NCI-H748 (cell line): ENCODE results near the gene DOCK4.

Source experiments
- DNase-seq: peaks from one replicate; lab custom pipeline; 2025; ENCODE audit not compliant: unreplicated experiment; lab: John Stamatoyannopoulos, UW

DOCK4 gene

DNA sequence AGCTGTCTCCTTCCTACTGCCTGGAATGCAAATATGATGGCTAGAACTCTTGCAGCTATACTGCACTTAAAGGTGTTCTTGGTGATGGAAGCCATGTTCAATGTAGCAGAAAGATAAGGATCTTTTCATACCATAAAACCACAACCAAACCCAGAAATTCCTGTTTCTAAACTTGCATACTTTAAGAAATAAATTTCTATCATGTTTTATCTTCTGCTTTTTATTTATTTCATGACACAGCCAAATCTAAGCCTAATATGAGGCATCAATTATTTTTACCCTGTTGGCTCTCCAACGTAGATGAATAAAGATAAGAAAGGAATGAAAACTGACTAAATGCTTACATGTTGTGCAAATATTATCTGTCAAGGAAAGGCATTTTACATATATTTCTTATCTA, 224.1 kb downstream of the DOCK4 start:
- no peak for DNase-seq

DNA sequence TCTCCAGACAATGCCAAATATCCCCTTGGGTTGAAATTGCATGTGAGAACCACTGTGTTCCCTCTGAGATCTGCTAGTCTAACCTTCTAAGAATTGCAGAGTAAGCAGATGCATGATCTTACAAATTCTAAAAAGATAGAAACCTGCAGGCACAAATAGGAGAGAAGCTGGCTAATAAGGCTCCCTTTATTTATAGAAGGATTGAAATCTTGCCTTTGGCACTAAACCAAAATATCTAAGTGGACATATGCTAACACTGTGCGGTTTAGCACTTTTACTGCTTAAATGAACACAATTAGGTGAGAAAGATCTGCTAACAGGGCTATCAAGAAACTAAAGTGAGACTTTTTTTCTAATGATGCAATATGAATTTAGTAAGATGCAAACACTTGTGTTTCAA, 225.5 kb downstream of the DOCK4 start:
- no peak for DNase-seq

DNA sequence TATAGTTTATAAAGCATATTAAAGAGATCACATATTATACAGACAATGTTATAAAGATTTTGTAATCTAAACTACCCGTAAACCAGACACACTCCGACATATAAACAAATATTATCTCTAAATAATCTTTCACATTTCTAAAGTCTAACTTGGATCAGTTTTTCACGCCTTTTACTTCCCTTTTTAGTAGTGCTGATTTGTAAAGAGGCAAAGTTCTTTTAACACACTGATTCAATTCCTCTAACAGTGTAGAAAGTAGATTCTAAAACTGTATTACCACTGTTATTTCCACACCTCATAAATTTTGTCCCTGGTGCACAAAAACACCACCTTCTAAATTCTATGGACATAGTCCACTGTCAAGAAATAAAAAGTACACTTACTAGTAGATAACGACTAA, 230.9 kb downstream of the DOCK4 start:
- DNase-seq: no peak

DNA sequence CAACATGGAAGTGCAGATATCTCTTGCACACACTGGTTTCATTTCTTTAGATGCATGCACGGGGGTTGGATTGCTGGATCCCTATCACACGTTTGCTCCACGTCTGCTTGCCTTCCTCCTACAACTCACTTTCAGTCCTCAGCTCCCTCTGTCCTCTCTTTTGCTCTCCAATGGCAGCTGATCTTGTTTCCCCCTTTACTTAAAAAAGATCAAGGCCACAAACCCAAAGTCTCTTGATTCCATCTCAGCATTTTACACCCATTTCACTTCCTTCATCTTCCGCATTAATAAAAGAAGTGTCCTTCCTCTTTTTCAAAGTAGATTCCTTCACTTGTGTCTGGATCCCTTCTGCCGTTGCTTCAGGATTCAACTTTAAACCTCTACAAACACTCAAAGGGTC, 245.2 kb downstream of the DOCK4 start:
- no peak for DNase-seq

DNA sequence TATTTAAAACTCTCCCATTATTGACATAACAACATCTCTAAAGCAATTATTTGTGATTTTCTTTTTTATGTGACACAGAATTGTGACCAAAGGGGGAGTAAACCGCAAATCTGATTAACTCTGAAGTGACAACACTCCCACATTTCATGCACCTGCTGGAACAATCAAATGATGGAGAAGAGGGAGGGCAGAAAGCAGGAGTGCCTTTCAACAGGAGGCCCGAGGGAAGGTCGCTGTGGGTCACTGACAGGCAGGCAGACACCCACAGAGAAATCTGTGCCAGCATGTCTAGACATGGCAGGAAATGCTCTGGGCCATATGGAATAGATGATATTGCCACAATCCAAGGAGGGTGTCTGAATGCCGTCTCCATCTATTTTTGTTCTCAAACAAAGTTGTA, 247.3 kb downstream of the DOCK4 start:
- DNase-seq: peak; percentile 99

DNA sequence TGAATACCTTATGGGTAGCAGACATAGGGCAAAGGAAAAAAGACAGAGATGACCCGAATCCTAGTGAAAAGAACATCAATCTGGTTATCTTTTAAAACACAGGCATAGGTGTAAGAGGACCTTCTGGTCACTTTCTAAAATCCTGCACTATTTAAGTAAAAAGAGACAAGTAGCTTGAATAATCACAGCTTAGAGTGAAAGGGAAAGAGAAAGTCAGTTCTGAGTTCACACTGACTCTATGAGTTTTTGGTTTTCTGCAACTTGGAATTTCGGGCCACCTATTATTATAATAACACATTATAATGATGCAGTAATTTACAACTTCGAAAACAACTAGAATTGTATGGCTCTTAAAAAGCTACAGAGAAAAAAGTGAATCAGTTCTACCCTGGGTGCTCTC, 247.8 kb downstream of the DOCK4 start:
- DNase-seq: peak; percentile 49

DNA sequence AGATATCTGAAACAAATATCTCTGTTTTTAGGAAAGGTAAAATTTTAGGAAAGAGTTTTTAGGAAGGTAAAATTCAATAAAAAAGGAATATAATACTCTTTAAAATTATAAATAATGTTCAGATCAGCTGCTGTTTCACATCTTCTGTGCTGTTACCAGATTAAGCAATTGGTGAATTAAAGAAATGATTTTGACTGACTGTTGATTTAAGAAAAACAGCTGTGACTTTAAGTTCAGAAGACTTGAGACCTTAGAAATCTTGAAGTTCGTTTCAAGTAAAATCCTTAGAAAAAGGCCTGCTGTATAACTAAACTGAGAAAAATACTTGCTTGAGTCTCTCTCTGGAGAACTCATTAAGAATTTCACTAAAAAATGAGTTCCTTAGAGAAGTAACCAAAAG, 250.6 kb downstream of the DOCK4 start:
- DNase-seq: no peak

DNA sequence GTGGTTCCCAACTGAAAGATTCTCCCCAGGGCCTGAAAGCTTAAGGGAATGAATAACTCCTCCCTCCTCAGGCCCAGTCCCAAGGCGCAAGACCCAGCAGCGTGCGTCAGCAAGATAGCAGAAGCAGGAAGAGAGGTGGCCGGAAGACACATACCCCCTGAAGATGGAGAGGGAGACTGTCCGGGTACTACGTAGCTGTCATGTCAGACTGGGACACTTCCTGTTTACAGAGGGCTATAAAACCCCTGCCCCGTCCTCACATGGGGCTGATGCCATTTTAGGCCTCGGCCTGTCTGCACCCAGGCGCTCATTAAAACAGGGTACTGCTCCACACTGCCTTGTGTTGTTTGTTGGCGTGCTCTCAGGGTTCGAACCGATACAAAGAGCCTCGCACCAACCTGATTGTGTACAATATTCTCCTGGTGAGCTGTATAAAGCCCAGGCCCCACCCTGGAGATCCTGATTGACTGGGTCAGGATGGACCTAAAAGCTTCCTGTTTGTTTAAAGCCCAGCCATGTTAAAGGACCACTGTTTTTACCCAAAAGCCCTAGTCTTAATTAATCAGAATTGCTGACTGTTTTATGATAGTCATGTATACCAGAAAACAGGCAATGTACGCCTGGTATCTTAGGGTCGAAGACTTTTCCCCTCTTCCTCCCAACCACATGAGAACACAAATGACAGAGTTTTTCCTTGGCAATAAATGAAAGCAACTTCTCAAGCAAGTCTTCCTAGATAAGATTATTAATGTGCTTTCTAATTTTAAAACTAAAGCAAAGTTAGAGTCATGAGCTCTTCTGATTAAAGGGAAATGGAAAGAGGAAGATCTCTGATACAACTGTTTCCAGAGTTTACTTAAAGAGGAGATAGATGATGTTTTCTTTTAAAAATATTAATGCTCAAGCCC, 251.5 kb downstream of the DOCK4 start:
- peak; percentile 50 for DNase-seq

DNA sequence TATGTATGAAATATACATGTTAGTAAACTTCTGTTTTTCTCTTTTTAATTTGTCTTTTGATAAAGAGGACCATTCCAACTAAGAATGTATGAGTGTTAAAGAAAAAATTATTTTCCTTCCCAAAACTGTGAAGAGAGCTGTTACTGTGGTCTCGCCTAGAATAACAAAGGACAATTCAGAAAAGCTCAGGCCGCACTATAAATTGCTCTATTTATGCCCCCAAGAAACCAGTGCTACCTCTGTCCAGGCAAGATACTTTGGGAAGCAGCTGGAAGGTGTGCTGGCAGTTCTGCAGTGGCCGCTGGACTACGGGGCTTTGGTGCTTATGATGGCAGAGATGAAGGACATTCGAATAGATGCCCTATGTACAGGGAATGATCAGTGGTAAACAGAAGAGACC, 252.1 kb downstream of the DOCK4 start:
- no peak for DNase-seq

DNA sequence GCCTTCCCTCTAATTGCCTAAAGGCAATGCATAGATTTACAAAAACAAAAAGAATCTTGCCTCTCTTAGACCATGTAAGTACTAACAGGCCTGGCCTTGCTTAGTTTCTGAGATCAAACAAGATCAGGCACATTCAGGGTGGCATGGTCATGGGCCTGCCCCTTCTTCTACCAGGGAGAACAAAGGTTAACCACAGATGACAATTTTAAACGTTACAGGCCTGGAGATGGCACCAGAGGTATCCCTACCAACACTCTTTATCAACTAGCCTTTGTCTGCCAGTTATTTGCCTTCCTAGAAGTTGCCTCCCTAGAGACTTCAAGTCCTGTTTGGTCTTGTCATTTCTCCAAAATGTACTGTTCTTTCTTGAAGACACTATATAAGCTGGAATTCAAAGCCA, 252.6 kb downstream of the DOCK4 start:
- peak; percentile 61 for DNase-seq

DNA sequence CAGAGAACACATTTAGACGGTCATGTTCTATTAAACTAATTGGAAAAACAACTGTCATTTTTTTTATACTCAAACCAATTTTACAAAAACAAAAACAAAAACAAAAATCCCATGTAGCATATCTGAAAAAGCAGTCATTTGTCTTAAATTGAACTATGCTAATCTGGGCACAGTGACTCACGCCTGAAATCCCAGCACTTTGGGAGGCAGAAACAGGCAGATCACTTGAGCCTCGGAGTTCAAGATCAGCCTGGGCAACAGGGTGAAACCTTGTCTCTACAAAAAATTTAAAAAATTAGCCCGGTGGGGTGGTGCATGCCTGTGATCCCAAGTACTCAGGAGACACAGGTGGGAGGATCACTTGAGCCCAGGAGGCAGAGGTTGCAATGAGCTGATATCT, 253.4 kb downstream of the DOCK4 start:
- DNase-seq: no peak

DNA sequence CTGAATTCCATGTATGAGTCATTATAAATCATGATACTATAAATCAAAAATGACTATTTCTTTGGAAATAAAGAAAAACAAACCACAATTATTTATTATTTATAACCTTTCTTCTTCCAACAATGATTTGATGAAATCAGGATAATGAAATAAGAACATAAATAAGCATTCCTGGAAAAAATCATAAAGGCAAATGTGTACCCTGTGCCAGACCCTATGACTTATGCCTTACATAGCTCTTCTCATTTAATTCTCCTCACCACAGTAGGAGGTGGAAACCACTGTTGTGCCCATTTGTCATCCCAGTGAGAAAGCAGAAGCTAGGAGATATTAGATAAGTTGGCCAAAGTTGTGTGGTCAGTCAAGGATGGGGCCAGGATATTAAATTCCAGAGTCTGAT, 255.1 kb downstream of the DOCK4 start:
- DNase-seq: no peak

DNA sequence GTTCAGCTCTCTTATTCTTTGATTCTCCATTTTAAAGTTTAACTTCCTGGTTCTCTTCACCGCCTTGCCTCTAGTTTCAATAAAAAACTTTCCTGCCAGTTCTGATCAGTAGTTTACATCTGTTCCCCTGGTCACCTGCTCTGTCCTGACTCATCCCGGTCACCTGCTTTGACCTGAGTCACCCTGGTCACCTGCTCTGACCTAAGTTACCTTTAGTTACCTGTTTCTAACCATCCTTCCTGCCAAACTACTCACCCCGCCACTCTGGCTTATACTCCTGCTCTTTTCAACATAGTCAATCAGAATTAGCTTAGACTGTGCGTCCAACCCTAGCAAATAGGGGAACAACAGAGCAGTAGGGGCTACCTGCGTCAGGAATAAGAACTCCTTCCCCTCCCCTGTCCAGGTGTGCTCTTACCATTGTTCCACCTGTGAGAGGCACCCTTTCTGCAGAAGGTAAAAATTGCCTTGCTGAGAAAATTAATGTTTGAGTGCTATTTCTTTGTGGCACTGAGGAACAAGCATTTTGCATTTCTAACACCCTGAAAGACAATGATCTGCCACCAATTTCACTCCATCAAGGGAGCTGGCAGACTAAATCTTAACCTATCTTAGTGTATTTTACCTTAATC, 263.6 kb downstream of the DOCK4 start:
- no peak for DNase-seq

DNA sequence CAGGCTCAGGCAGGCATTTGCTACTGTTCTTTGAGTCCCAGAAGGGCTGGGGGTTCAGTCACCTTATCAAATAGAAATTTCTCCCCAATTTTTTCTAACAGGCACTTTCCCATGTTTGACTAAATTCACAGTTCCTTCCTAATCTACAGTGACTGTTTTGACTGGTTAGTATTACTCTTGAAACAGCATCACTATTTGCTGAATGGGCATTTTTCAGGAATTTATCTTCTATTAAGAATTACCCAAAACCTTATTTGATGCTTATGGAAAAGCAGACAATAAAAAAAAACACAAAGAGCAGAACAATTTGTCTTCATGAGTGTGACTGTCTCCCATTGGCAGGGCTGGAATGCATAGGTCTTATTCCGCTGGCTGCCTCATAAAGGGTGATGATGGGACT, 269.0 kb downstream of the DOCK4 start:
- DNase-seq: no peak

DNA sequence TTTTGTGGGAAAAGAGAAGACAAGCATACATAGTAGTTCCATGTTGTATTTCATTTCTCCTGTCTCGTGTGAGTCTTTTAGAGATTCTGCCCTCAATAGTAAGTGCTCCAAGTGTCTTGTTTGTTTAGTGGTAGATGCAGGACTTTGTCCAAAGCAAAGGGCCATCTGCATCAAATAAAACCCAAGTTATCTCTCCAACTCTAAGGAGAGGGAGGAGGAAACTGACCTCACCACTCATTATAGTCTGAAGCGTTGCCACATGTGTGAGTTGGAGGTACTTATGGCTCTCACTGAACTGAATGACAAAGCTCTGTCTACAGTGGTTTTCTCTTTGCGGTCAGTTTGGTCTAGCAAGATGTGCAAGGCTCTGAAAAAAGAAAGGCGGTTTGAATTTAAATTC, 272.6 kb downstream of the DOCK4 start:
- DNase-seq: no peak

DNA sequence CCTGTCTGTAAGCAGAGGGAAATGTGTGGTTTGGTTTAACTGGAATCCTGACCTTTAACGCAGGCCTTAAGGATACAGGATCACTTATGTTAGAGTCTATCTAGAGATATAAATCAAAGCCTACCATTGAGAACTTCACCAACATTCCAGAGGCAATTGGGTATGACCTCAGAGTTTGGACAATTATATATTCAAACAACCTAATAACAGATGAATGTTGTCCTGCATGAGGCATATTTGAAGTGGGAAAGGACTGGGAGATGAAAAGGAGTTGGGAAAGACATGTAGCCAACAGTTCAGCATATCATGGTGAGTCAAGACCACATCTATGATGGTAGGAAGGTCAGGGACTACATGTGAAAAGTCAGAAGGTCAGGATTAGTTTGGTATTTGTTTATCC, 274.2 kb downstream of the DOCK4 start:
- no peak for DNase-seq

DNA sequence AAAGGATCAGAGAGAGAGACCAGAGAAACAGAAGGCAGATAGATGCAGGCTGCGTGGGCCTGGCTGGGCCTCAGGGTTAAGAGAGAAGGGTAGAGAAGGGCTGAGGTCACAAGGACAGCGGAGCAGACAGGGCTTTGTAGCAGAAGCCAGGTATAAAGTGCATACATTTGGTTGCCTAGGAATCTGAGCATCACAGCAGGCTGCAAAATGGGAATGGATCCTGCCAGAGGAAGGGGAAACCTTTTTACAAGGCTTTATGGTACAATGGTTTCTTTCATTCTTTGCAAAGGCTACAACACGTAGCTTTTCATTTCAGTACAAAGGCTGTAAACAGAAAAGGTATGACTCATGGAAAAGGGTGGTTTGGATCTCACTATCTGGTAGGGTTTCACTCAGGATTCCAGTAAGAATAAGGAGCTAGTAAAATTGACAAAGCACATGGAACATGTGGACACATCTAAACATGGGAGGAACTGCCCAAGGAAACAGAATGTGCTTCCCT, 275.1 kb downstream of the DOCK4 start:
- peak; percentile 17 for DNase-seq

DNA sequence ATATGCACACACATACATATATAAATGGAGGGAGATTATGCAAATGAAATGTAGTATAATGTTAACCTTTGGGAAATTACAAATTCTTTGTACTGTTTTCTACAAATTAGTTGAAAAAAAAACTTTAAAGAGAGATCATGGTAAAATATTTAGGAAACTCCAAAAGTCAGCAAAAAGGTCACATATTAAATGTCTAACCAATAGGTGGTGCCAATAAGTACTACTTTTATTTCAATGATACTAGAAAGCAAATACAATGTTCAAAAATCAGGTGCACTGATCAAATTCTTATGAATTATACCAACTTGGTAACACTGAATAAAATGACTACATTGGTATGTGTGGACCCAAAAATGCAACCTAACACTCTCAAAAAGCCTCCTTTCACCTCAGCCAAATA, 276.9 kb downstream of the DOCK4 start:
- DNase-seq: no peak

DNA sequence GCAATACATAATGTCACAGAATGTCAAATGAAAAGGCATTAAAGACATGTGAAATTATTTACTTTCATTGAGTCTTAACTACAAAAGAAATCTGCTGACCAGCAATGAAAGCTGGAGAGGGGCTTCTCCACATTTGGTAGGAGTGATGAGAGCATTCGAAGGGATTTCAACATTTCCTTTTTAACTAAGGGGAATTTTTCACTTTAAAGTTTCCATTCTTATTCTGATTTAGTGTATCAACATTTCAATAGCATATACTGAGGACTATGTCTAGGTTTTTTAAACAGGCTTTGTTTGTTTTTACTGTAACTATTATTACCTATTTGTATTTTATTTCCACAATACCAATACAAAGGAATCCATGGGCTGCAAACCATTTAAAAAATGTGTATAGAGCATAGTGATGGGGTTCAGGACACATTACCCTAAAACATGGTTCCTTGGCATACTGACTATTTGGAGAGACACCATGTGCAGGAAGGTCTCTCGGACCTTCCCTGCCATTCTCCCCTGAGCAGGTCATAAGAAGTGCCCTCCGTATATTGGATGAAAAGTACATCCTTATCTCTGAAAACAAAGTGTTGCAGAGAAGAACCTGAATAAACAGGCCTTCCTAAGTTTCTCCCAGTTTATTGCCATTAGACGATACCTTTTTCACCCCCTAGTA, 278.7 kb downstream of the DOCK4 start:
- DNase-seq: no peak

DNA sequence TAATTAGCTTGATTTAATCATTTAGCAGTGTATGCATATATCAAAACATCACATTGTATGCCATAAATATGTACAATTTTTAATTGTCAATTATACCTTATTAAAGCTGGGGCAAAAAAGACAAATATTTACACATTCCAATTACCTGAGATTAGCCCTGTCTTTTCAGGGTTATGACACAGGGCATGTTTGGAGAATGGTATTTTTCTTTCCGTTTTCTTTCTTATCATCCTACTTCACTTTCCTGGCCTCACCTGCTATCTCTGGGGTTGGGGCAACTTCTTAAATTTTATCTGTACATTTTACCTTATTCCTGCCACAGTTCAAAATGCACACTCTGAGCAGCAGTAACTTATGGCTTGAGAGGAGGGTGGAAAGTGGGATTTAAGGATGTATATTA, 285.9 kb downstream of the DOCK4 start:
- DNase-seq: no peak

DNA sequence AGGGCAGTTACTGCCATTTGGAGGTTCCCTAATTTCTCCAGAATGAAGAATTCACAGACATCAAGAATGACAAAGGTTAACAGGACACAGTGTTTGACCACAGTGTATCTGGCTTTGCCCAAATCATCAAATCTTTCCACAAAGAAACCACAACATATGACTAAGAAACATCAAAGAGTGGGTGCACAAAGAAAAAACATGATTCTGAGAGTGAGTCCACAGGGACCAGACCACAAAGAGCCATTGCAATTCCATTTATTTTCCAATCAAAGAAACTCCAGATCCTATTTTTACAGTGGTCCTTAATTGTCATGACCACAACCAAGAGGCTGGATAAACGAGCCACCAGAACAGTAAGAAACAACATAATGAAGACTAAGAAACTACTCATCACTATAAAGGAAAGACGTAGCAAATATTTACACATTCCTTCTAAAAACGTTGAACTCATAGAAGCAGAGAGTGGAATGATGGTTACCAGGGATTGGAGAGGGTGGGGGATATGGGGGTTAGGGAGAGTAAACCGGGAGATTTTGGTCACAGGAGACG, 286.5 kb downstream of the DOCK4 start:
- no peak for DNase-seq

DNA sequence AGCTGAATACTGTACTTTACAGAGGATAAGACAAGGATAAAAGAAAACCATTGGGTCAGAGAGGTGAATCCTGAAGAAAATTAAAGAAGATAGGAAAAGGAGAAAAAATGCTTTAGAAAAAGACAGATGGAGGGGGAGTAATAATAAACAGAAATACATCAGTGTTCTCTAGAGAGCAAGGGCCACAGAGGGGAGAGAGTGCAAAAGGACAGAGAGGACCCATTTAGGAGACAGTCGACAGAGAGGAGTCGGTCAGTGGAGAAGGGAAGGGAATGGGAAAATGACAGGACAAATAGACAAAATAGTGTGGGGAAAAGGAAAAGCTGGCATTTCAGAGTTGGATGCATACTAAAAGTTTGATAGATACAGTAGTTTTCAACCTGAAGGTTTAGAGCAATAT, 287.0 kb downstream of the DOCK4 start:
- DNase-seq: no peak
